ENCODE data around the gene KCNH4. TPM values are rescaled to one million over a fixed set of nuclear protein-coding genes. Genes with fewer than 3 reads are reported as not detected.
A peak's percentile ranks its signal among the peaks of the same experiment; 100 is the strongest.

KCNH4 gene
- total and polyA plus RNA-seq, 2 of the 13 experiments (the other 11 are each of a cell fraction or from before 2014, with no cell fraction given) = 0.01 to 0.09 TPM

DNA sequence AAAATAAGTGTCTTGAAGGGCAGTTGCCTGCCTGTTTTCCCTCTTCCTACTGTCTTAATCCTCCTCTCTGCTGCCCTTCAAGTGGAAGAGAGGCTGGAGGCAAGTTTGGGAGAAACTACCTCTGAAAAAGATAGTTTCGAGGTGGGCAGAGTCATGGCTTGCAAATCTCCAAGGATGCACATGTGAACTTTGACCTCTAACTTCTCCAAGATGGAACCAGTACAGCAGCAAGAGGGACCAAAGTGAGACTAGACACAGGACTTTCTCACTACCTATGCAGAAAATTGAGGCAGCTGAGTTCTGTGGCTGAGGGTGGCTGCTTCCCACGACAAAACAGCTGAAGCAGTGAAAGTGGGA is 887 bp upstream of the KCNH4 start:
- intact Hi-C loops (cut with micrococcal nuclease; ENCODE audit: unreplicated experiment) = loop anchor here (10.0 kb wide), 1 partner anchor 63 kb away; no protein-coding TSS in a partner anchor
- WGBS (ENCODE audit: low lambda C conversion rate) = 80% methylated on average over 2 of the region's 2 CpGs

More for the DNA sequence above, 887 bp upstream of the KCNH4 start:
- FAIRE-seq (no peak), ATAC-seq (no peak), DNase-seq (ENCODE audit: low spot score) (no peak)
- H3K4me1 ChIP-seq (ENCODE audit: insufficient read depth, low read length) = peaks cover 60% of the 10 kb centered on the region
- H3K79me2 ChIP-seq (ENCODE audit: insufficient read depth, low read length) = no peaks in the 10 kb centered on the region
- no peak overlapping the region for H3K9ac ChIP-seq (ENCODE audit: insufficient read depth, low read depth, low read length)
- BruUV-seq (replicated peaks) = no TSS peak
- H2AFZ ChIP-seq (ENCODE audit: low read length) = no peak overlapping the region
- TF ChIP-seq, protein P1, sequence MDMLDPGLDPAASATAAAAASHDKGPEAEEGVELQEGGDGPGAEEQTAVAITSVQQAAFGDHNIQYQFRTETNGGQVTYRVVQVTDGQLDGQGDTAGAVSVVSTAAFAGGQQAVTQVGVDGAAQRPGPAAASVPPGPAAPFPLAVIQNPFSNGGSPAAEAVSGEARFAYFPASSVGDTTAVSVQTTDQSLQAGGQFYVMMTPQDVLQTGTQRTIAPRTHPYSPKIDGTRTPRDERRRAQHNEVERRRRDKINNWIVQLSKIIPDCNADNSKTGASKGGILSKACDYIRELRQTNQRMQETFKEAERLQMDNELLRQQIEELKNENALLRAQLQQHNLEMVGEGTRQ (IDR thresholded peaks at IDR 0.05; ENCODE audit: low read depth, low read length) = no peak
- TF ChIP-seq, protein P1 (CRISPR knock-in tag; IDR thresholded peaks at IDR 0.05; ENCODE audit: borderline replicate concordance) = peak; percentile 18; the same call in 1 of the 2 replicates
- TF ChIP-seq, protein P2, sequence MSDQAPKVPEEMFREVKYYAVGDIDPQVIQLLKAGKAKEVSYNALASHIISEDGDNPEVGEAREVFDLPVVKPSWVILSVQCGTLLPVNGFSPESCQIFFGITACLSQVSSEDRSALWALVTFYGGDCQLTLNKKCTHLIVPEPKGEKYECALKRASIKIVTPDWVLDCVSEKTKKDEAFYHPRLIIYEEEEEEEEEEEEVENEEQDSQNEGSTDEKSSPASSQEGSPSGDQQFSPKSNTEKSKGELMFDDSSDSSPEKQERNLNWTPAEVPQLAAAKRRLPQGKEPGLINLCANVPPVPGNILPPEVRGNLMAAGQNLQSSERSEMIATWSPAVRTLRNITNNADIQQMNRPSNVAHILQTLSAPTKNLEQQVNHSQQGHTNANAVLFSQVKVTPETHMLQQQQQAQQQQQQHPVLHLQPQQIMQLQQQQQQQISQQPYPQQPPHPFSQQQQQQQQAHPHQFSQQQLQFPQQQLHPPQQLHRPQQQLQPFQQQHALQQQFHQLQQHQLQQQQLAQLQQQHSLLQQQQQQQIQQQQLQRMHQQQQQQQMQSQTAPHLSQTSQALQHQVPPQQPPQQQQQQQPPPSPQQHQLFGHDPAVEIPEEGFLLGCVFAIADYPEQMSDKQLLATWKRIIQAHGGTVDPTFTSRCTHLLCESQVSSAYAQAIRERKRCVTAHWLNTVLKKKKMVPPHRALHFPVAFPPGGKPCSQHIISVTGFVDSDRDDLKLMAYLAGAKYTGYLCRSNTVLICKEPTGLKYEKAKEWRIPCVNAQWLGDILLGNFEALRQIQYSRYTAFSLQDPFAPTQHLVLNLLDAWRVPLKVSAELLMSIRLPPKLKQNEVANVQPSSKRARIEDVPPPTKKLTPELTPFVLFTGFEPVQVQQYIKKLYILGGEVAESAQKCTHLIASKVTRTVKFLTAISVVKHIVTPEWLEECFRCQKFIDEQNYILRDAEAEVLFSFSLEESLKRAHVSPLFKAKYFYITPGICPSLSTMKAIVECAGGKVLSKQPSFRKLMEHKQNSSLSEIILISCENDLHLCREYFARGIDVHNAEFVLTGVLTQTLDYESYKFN (CRISPR knock-in tag; conservative IDR thresholded peaks at IDR 0.05) = no peak
- TF ChIP-seq ZNF629 (CRISPR knock-in tag; conservative IDR thresholded peaks at IDR 0.05) = 0 out of 2 replicates have a peak, but pooled peaks have one; percentile 1
- no peak for TF ChIP-seq ZNF605 (CRISPR knock-in tag; IDR thresholded peaks at IDR 0.05)
- TF ChIP-seq EHMT2 (IDR thresholded peaks at IDR 0.05; ENCODE audit: borderline replicate concordance, low read depth, low read length) = no peak
- TF ChIP-seq ZNF569 (CRISPR knock-in tag; IDR thresholded peaks at IDR 0.05; ENCODE audit: borderline replicate concordance) = no peak
- TF ChIP-seq, protein P3, sequence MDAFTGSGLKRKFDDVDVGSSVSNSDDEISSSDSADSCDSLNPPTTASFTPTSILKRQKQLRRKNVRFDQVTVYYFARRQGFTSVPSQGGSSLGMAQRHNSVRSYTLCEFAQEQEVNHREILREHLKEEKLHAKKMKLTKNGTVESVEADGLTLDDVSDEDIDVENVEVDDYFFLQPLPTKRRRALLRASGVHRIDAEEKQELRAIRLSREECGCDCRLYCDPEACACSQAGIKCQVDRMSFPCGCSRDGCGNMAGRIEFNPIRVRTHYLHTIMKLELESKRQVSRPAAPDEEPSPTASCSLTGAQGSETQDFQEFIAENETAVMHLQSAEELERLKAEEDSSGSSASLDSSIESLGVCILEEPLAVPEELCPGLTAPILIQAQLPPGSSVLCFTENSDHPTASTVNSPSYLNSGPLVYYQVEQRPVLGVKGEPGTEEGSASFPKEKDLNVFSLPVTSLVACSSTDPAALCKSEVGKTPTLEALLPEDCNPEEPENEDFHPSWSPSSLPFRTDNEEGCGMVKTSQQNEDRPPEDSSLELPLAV (CRISPR knock-in tag; conservative IDR thresholded peaks at IDR 0.05; ENCODE audit: low read depth) = no peak
- no peak for TF ChIP-seq ZNF766 (CRISPR knock-in tag; IDR thresholded peaks at IDR 0.05; ENCODE audit: borderline replicate concordance)
- TF ChIP-seq U2AF1 (optimal IDR thresholded peaks at IDR 0.05; ENCODE audit: low read depth, low read length) = no peak
- TF ChIP-seq, protein P4, sequence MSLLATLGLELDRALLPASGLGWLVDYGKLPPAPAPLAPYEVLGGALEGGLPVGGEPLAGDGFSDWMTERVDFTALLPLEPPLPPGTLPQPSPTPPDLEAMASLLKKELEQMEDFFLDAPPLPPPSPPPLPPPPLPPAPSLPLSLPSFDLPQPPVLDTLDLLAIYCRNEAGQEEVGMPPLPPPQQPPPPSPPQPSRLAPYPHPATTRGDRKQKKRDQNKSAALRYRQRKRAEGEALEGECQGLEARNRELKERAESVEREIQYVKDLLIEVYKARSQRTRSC (CRISPR knock-in tag; IDR thresholded peaks at IDR 0.05; ENCODE audit: low read depth) = no peak
- TF ChIP-seq ZNF839 (CRISPR knock-in tag; IDR thresholded peaks at IDR 0.05; ENCODE audit: borderline replicate concordance) = no peak
- TF ChIP-seq ZNF737 (CRISPR knock-in tag; IDR thresholded peaks at IDR 0.05; ENCODE audit: borderline replicate concordance) = no peak
- TF ChIP-seq ZNF772 (CRISPR knock-in tag; IDR thresholded peaks at IDR 0.05) = 0 out of 2 replicates have a peak, but pooled peaks have one; percentile 5
- no peak overlapping the region for H3K4me2 ChIP-seq (ENCODE audit: low read depth, low read length)
- in situ Hi-C loops (cut with HindIII; ENCODE audit: extremely low pct_ligation_motif_present, low pct_unique_long_range_greater_than_20kb) = no loop called here
- H4K20me1 ChIP-seq (ENCODE audit: insufficient read depth, low read length) = peaks cover 5% of the 10 kb centered on the region
- H3K27me3 ChIP-seq (ENCODE audit: control insufficient read depth in 1 of 2, insufficient read depth in 2 of 2, low read length in 2 of 2) = peaks cover 0 to 21% of the 10 kb centered on the region in 2 experiments; a peak in 4 of 5 replicates
- no peaks in the 10 kb centered on the region for H3K9me3 ChIP-seq (ENCODE audit: low read length)
- no peaks in the 10 kb centered on the region for H3K36me3 ChIP-seq (replicated peaks in 1 of 2; ENCODE audit: control insufficient read depth in 1 of 2, insufficient read depth in 2 of 2, low read length in 2 of 2)
- ChIA-PET POLR2A (interaction anchor here (1.7 to 3.6 kb wide), 3 partner anchors 13 to 67 kb away, joined by 4 to 19 read pairs (median 6); partner anchors contain the start of gene GHDC), CTCF (ENCODE audit: low intra/inter-chr PET ratio, low total read pairs) (interaction anchor here (1.1 kb wide), 1 partner anchor 64 kb away, joined by 3 read pairs; no protein-coding TSS in a partner anchor)
- no peak overlapping the region for H3K27ac ChIP-seq (ENCODE audit: extremely low read length, insufficient read depth, low read length)
- H3K4me3 ChIP-seq (replicated peaks in 1 of 3; ENCODE audit: insufficient read depth in 1 of 3, low read depth in 2 of 3, low read length in 3 of 3) = no peak overlapping the region

Measured in HepG2 (cell line).